Measurements from ENCODE around the gene CX3CL1. TPM values are rescaled to one million over a fixed set of nuclear protein-coding genes. Genes with fewer than 3 reads are reported as not detected.
"Not testable (repeated sequence)": the region's sequence is repeated elsewhere in the genome, so short reads cannot be mapped to it uniquely, and the experiment has no call there.

The CX3CL1 gene
- total RNA-seq, 4 donors from 2014 or later, result 5.8 to 31.9 (median 18.3) TPM

DNA sequence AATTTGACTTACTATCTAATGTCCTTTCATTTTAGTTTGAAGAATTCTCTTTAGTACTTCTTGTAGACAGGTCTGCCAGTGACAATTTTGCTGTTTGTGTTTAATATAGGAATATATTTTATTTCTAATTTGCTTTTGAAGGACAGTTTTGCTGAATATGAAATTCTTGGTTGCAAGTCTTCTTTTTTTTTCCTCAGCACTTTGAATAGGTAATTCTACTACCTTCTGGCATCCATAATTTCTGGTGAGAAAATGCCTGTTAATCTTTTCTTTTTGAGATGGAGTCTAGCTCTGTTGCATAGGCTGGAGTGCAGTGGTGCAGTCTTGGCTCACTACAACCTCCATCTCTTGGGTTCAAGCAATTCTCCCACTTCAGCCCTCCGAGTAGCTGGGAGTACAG is 38.9 kb upstream of the CX3CL1 start:
- TF ChIP-seq, protein P1, sequence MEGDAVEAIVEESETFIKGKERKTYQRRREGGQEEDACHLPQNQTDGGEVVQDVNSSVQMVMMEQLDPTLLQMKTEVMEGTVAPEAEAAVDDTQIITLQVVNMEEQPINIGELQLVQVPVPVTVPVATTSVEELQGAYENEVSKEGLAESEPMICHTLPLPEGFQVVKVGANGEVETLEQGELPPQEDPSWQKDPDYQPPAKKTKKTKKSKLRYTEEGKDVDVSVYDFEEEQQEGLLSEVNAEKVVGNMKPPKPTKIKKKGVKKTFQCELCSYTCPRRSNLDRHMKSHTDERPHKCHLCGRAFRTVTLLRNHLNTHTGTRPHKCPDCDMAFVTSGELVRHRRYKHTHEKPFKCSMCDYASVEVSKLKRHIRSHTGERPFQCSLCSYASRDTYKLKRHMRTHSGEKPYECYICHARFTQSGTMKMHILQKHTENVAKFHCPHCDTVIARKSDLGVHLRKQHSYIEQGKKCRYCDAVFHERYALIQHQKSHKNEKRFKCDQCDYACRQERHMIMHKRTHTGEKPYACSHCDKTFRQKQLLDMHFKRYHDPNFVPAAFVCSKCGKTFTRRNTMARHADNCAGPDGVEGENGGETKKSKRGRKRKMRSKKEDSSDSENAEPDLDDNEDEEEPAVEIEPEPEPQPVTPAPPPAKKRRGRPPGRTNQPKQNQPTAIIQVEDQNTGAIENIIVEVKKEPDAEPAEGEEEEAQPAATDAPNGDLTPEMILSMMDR (IDR thresholded peaks at IDR 0.05), result no peak
- TF ChIP-seq POLR2A (IDR thresholded peaks at IDR 0.05), result no peak
- 96 to 100% methylated on average over 1 of the region's 1 CpG for WGBS, 2 donors
- DNase-seq (ENCODE audit: low spot score in 2 of 2), result no peak

DNA sequence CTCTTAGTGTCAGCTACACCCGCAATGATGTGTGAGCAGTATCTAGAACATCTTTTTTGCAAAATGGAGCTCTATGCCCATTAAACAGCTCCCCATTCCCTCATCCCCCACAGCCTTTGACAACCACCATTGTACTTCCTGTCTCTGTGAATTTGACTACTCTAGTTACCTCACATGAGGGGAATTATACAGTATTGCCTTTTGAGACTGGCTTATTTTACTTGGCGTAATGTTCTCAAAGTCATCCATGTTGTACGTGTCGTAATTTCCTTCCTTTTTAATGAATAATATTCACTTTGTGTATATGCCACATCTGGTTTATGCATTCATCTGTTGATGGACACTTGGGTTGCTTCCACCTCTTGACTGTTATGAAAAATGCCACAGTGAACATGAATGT is 36.9 kb upstream of the CX3CL1 start:
- no peak overlapping the region for H3K4me3 ChIP-seq (ENCODE audit: low read depth, poor library complexity, severe bottlenecking)
- no peak for DNase-seq (ENCODE audit: low spot score in 2 of 2)
- intact Hi-C loops (cut with DNase I; ENCODE audit: low total_unique reads), result no loop called here
- TF ChIP-seq POLR2A (IDR thresholded peaks at IDR 0.05), result no peak
- TF ChIP-seq, protein P1 (IDR thresholded peaks at IDR 0.05), result no peak
- WGBS, 2 donors, result 80 to 85% methylated on average over 4 of the region's 4 CpGs

More for the DNA sequence above, 38.9 kb upstream of the CX3CL1 start:
- intact Hi-C loops (cut with DNase I; ENCODE audit: low total_unique reads), result no loop called here
- H3K4me3 ChIP-seq (ENCODE audit: low read depth, poor library complexity, severe bottlenecking), result no peak overlapping the region

DNA sequence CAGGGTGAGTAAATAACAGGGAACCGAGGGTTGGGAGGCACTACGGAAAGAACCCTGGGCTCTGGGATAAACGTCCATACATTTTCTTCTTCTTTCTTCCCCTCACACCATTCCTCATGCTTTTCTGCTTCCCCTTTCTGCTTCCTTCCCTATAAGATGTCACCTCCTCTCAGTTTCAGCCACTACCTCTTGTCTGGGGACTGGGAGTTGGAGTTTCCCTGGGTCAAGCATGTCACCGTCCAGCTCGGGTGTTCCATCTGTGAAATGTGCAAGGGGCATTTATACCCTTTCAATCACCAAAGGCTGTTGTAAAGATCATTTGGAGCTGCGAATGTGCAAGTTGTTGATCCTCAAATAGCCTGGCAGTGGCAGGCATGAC is 31.2 kb upstream of the CX3CL1 start:
- intact Hi-C loops (cut with DNase I; ENCODE audit: low total_unique reads), result no loop called here
- 85 to 86% methylated on average over 6 of the region's 6 CpGs for WGBS, 2 donors
- no peak for TF ChIP-seq POLR2A (IDR thresholded peaks at IDR 0.05)
- TF ChIP-seq, protein P1 (IDR thresholded peaks at IDR 0.05), result no peak
- peak in 1 of 2 donors; percentile 45 for DNase-seq (ENCODE audit: low spot score in 2 of 2)
- H3K4me3 ChIP-seq (ENCODE audit: low read depth, poor library complexity, severe bottlenecking), result no peak overlapping the region

DNA sequence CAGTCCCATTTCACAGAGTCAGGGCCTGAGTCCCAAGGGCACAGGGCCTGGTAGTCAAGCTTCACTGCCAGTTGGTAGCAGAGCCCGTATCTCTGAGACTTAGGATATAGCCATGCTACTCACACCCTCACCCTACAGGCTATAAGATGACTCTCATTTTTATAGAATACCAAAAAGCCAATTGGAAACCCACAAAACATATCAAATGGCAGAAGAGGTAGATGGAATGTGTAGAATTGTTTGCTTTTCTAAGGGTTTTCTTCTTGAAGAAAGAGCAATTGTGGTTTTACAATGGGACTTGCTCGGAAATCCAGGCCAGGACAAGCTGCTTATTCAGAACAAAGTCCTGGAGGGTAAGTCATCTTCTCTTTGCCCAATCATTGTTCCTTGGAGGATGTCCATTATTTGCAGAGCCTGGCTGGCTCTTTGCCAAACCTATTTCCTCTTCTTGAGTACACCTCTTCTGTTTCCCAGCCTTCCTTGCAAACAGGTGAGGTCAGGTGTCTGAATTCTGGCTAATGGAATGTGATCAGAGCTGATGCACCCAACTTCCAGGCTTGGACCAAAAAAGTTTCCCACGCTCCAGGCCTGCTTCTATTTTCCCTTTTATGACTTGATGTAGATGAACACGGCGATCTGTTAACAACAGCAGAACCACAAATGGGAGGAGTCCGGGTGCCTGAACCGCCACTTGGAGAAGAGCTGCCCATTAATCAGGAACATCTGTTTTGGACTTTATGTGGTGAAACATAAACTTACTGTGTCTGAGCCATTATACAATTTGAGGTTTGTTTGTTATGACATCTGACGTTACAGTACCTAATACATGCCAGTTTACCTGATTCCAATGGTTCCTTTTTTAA is 30.6 kb upstream of the CX3CL1 start:
- peak; percentile 51 to 84 for DNase-seq (ENCODE audit: low spot score in 2 of 2)
- intact Hi-C loops (cut with DNase I; ENCODE audit: low total_unique reads), result no loop called here
- TF ChIP-seq, protein P1 (IDR thresholded peaks at IDR 0.05), result no peak
- TF ChIP-seq POLR2A (IDR thresholded peaks at IDR 0.05), result no peak
- 45 to 49% methylated on average over 8 of the region's 8 CpGs for WGBS, 2 donors
- no peak overlapping the region for H3K4me3 ChIP-seq (ENCODE audit: low read depth, poor library complexity, severe bottlenecking)

DNA sequence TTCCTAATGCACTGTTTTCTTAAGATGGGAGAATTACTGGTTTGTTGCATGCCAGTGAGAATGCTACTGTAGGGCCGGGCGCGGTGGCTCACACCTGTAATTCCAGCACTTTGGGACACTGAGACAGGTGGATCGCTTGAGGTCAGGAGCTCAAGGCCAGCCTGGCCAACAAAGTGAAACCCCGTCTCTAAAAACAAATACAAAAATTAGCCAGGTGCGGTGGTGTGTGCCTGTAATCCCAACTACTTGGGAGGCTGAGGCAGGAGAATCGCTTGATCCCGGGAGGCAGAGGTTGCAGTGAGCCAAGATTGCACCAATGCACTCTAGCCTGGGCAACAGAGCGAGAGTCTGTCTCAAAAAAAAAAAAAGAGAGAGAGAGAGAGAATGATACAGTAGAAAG is 29.7 kb upstream of the CX3CL1 start:
- DNase-seq (ENCODE audit: low spot score in 2 of 2), result peak in 1 of 2 donors; percentile 72
- intact Hi-C loops (cut with DNase I; ENCODE audit: low total_unique reads); H3K4me3 ChIP-seq (ENCODE audit: low read depth, poor library complexity, severe bottlenecking): not testable (repeated sequence)
- 93 to 97% methylated on average over 9 of the region's 9 CpGs for WGBS, 2 donors

DNA sequence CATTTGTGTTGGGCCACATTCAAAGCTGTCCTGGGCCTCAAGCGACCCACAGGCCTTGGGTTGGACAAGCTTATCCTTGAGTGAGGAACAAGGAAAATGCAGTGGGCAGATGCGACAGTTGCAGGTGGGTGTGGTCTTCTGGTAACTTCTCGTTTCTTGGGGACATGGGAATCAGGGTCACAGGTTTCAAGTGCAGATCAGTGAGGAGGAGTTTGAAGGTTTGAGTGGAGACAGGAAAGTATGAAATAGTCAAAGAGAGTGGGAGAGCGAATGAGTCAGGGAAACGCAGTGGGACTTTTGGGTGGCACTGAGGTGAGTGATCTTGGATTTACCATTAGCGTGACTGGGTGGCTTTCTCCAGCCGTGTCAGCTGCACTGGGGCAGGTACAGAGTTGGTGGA is 29.1 kb upstream of the CX3CL1 start:
- TF ChIP-seq POLR2A (IDR thresholded peaks at IDR 0.05), result no peak
- TF ChIP-seq, protein P1 (IDR thresholded peaks at IDR 0.05), result no peak
- intact Hi-C loops (cut with DNase I; ENCODE audit: low total_unique reads), result no loop called here
- no peak overlapping the region for H3K4me3 ChIP-seq (ENCODE audit: low read depth, poor library complexity, severe bottlenecking)
- 84 to 93% methylated on average over 7 of the region's 7 CpGs for WGBS, 2 donors
- peak in 1 of 2 donors; percentile 24 for DNase-seq (ENCODE audit: low spot score in 2 of 2)

DNA sequence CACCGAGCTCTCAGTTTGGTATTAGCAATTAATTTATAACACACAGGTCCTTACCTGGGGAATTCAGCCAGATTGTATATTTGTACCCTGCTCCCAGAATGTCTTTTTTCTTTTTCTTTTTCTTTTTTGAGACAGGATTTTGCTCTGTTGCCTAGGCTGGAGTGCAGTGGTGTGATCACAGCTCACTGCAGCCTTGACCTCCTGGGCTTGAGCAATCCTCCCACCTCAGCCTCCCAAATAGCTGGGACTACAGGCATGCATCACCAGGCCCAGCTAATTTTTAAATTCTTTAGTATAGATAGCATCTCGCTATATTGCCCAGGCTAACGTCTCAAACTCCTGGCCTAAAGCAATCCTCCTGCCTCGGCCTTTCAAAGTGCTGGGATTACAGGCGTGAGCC is 28.2 kb upstream of the CX3CL1 start:
- H3K4me3 ChIP-seq (ENCODE audit: low read depth, poor library complexity, severe bottlenecking); DNase-seq (ENCODE audit: low spot score in 2 of 2); intact Hi-C loops (cut with DNase I; ENCODE audit: low total_unique reads): not testable (repeated sequence)
- 90 to 94% methylated on average over 5 of the region's 5 CpGs for WGBS, 2 donors

All from lower leg skin (tissue), 4 donors.